ENCODE results near the gene HEYL.
"Not testable (repeated sequence)": the region's sequence is repeated elsewhere in the genome, so short reads cannot be mapped to it uniquely, and the experiment has no call there.

Gene HEYL

GRCh38 chr1:39603677-39604076 is 35.8 kb downstream of the HEYL start:
- DNase-seq (ENCODE audit: low spot score), result not testable (repeated sequence)

- DNase-seq (ENCODE audit: low spot score), result peak; percentile 50
Observed at GRCh38 chr1:39601667-39602255, 37.7 kb downstream of the HEYL start.

- DNase-seq (ENCODE audit: low spot score), result no peak
Observed at GRCh38 chr1:39596163-39596562, 43.3 kb downstream of the HEYL start.

GRCh38 chr1:39593386-39593785 is 46.1 kb downstream of the HEYL start:
- no peak for DNase-seq (ENCODE audit: low spot score)

- DNase-seq (ENCODE audit: low spot score), result no peak
Observed at GRCh38 chr1:39592069-39592468, 47.4 kb downstream of the HEYL start.

- no peak for DNase-seq (ENCODE audit: low spot score)
Observed at GRCh38 chr1:39590546-39590945, 48.9 kb downstream of the HEYL start.

- DNase-seq (ENCODE audit: low spot score), result no peak
Observed at GRCh38 chr1:39585933-39586332, 53.5 kb downstream of the HEYL start.

- no peak for DNase-seq (ENCODE audit: low spot score)
Observed at GRCh38 chr1:39576016-39576657, 63.3 kb downstream of the HEYL start.

DNA sequence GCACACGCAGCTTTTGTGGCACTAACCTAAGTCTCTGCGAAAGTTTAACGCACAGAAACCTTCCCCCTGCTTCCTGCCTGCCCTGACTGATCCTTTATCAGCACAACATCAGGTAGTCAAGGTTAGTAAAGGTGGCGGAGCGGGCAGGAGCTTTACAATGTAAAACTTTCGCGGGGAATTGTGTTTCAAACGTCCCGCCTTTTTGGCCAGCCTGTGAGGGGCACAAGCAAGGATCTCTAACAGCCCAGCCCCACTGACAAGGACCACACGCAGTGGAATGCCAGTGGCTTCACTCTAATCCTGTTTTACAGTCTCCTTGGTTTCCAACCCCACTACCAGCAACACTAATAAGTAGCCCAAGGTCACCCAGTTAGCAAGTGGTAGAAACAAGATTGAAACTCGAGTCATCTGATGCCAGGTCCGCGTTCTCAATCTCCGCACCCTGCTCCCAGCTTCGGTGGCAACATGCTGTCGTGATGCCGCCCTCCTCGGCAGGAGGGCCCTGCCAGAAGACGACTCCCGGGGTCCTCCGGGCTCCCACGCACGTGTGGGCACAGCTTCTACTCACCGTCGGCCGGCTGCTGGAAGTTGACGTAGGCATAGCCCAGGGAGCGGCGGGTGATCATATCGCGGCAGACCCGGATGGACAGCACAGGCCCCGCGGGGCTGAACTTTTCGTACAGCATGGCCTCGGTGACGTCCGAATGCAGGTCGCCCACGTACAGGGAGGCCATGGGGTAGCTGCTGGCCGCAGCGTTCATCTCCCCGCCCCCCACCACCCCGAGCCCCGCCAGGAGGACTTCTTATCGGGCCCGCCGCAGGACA is 64.0 kb downstream of the HEYL start:
- DNase-seq (ENCODE audit: low spot score), result no peak

- no peak for DNase-seq (ENCODE audit: low spot score)
Observed at GRCh38 chr1:39574646-39575045, 64.8 kb downstream of the HEYL start.
